Bone marrow (tissue), 2 donors: ENCODE data around the gene BTD.
A peak's percentile ranks its signal among the peaks of the same experiment; 100 is the strongest.

Source experiments
- DNase-seq, 2 donors: peaks; one replicate each; lab custom pipeline; 2025; lab: John Stamatoyannopoulos, UW

The BTD gene

DNA sequence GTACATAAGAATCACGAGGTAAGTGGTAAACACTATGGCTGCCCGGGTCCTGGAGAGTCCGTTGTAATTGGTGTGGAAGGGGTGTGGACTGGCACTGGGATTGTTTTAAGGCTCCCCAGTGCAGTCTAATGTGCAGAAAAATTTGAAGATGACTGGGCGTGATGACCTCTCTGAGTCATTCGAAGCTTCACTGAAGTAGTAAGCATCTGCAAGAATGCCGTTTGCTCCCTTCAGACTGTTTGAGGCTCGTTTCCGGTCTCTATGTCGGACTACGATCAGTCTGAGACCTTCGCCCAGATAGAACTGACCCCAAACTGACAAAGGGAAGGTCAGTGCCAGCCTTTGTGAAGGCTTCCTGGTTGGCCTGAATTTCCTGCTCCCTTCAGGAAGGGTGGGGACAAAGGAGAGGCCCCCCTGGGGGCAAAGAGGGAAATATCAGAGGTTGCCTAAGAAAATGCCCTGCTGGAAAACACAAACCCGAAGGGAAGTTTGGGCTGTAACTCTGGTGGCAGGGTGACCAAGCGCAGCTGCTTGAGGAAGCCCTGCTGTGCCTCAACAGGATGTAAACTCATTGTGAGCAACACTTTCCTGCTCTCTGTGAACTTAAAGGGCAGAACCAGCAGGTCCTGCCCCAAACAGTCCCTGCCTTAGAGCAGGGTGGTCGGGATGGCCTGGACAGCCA lies 34.6 kb downstream of the BTD start:
- DNase-seq, result peak; percentile 26 to 79

GRCh38 chr3:15637131-15637951 lies 35.8 kb downstream of the BTD start:
- no peak for DNase-seq

DNA sequence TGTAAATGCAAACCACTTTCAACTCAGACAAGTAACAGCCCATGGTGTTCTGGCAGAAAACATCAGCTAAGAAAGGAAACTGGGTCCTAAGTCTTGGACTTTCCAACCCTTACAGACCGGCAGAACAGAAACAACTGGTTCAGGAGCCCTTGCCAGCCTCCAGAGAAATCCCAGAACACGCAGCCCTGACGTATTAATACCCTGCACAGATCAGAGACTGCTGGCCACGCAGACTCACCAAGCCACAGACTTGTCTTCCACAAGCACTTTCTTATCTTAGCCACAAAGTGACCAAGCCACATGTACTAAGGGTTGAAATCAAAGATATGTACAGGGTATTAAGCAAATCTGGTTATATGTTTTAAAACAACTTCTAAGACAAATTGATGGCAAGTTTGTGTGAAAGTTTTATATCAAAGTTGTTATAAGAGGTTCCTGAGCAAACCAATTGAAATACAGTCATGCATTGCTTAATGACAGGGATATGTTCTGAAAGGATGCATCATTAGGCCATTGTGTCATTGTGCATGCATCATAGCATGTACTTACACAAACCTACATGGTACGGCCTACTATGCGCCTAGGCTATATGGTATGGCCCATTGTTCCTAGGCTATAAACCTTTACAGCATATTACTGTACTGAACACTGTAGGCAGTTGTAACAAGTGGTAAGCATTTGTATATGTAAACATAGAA lies 36.8 kb downstream of the BTD start:
- DNase-seq, result no peak

DNA sequence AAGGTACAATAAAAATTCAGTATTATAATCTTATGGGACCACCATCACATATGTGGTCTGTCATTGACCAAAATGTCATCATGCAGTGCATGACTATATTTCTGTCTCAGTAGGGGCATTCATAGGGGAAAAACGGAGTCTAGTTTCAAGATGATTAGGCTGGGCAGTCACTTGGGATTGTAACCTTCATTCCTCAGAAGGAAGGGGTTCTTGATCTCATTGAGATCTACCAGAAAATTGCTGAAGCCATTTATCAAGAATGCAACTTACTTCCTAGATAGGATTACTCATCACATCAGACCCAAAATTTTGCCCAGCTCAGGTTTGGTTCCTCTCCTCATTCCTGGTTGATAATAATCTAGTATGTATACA lies 37.3 kb downstream of the BTD start:
- DNase-seq, result no peak

DNA sequence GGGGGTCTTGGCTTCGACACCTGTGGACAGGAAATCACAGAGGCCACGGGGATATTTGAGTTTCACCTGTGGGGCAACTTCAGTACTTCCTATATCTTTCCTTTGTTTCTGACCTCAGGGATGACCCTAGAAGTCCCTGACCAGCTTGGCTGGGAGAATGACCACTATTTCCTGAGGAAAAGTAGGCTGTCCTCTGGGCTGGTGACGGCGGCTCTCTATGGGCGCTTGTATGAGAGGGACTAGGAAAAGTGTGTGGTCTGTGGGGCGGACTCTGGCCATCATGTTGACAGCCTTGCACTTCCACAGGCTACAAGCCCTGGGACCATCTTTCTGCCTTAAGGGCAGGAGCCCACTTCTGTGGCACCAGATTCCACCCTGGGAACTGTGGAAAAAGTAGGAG lies 43.7 kb downstream of the BTD start:
- DNase-seq, result no peak

GRCh38 chr3:15645740-15646501 lies 44.4 kb downstream of the BTD start:
- no peak for DNase-seq

DNA sequence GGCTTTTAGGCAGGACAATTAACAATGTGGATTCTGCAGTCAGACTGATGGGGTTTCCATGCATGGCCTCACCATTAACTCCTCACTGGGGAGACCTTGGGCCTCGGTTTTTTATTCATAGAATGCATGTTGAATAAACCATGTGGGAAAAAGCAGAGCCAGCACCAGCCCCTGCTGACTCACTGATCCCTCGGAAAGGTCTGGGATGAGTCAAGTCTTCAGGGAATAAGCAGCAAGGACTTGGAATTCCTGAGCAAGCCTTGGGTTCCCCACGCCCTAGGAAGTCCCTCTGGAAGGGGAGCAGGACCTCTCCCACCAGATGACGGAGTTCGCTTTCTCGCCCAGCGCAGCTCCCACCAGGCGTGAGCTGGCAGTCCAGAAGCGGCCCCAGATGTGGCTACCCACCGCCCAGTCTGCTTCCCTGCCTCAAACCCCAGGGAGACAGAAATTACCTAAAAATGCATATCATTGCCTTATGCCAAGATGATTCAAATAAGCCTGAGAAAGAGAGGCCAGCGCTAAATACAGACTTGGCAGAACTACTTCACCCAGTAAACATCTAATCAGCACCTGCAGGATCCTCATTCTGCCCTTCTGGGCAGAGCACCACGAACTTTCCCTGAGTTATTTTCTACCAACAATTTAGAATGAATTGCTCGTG lies 45.4 kb downstream of the BTD start:
- DNase-seq, result no peak

DNA sequence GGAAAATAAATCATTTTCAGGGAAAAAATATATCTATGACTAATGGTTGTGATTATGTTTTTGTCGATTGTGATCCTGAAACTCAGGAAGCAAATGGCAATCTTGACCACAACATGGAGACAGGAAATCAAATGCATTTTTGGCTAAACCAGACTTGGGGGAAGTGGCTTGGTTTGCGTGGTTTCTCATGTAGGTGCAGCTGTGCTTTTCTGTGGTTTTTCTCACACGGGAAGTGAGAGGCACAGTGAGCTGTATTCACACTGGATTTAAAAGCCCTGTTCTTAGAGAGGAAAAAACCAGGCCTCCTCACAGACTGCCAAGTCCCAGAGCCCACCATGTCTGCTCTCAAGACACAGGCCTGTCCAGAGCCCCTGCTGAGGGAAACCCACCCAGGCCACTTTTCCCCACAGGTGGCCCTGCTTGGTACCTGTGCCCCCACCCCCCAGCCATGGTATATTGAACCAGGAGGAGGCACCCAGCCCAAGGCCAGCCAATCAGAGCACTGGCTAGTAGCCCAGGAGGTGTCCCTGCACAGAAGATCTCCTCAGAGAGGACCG lies 46.1 kb downstream of the BTD start:
- DNase-seq, result peak in 1 of 2 donors; percentile 92

- no peak for DNase-seq
Measured at GRCh38 chr3:15649341-15649740, 47.8 kb downstream of the BTD start.

DNA sequence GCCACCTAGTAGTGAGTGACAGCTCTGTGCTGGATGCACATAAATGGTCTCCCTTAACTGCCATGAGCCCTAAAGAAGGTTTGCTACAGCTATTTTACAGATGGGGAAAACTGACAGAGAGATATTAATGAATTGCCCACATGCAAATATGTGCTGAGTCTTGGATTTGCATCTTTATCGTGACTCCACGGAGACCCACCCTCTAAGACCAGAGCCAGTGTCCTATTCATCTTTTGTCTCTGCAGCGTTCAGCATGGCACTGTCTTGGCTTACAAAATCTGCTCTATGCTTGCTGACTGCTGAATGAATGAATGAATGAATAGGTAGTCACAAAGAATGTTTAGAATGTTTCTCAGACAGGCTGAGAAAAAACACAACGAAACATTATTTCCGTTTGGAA lies 48.3 kb downstream of the BTD start:
- no peak for DNase-seq

GRCh38 chr3:15651396-15651795 lies 49.9 kb downstream of the BTD start:
- DNase-seq, result no peak

GRCh38 chr3:15653321-15653720 lies 51.8 kb downstream of the BTD start:
- DNase-seq, result no peak

DNA sequence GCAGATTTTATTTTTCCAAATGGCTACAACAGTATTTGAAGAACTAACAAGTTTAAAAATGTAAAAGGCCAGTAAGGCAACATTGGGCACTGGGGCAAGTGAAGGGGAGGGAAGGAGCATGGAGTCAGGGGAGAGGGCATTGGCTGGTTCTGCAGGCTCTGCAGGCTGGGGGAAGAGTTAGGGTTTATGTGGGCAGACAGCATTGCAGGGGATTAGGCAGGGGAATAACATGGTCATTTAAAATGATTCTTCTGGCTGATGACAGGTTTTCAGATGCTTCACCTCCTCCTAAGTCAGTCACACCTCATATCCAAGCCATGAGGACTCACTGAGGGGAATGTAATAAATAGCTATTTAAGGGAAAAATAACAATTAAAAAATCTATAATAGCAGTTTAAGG lies 52.6 kb downstream of the BTD start:
- DNase-seq, result no peak

- no peak for DNase-seq
Measured at GRCh38 chr3:15654891-15655290, 53.3 kb downstream of the BTD start.

- DNase-seq, result no peak
Measured at GRCh38 chr3:15656342-15656741, 54.8 kb downstream of the BTD start.

GRCh38 chr3:15657016-15657415 lies 55.5 kb downstream of the BTD start:
- peak in 1 of 2 donors; percentile 34 for DNase-seq

GRCh38 chr3:15659254-15659975 lies 57.9 kb downstream of the BTD start:
- DNase-seq, result no peak

GRCh38 chr3:15660055-15660935 lies 58.8 kb downstream of the BTD start:
- DNase-seq, result no peak

- DNase-seq, result no peak
Measured at GRCh38 chr3:15664144-15664543, 62.6 kb downstream of the BTD start.
